ACHN (cell line): ENCODE results near the gene RPAP2.
"Not testable (repeated sequence)": the region's sequence is repeated elsewhere in the genome, so short reads cannot be mapped to it uniquely, and the experiment has no call there.

Experiments
- DNase-seq: peaks from one replicate; pipeline ENCODE4 v3.0.0-alpha.2; 2015
- in situ Hi-C: cut with HindIII; loops from 2 replicates; pipeline ENCODE4 v1.10.0; 2017; ENCODE audit warnings: low sequenced_read_pairs, low pct_ligation_motif_present, low pct_unique_long_range_greater_than_20kb

Gene RPAP2

GRCh38 chr1:92298573-92299476 lies at the start of gene RPAP2, which contains the start of gene GLMN:
Gene RPAP2, plus strand, starts transcription at chr1:92299059. Its CDS starts 15 bp downstream, at chr1:92299074.
Gene GLMN, minus strand, starts transcription at chr1:92298987. Its CDS starts 988 bp downstream, at chr1:92297999.
- DNase-seq: peak; percentile 83
- in situ Hi-C loops: no loop called here

DNA sequence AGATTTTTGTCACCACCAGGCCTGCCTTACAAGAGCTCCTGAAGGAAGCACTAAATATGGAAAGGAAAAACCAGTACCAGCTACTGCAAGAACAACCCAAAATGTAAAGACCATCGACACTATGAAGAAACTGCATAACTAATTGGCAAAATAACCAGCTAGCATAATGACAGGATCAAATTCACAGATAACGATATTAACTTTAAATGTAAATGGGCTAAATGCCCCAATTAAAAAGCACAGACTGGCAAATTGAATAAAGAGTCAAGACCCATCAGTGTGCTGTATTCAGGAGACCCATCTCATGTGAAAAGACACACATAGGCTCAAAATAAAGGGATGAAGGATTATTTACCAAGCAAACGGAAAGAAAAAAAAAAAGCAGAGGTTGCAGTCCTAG lies 44.1 kb upstream of the RPAP2 start:
- in situ Hi-C loops, DNase-seq: not testable (repeated sequence)

- in situ Hi-C loops: no loop called here
- no peak for DNase-seq
These were observed 39.5 kb upstream of the RPAP2 start for GRCh38 chr1:92259350-92259749.

DNA sequence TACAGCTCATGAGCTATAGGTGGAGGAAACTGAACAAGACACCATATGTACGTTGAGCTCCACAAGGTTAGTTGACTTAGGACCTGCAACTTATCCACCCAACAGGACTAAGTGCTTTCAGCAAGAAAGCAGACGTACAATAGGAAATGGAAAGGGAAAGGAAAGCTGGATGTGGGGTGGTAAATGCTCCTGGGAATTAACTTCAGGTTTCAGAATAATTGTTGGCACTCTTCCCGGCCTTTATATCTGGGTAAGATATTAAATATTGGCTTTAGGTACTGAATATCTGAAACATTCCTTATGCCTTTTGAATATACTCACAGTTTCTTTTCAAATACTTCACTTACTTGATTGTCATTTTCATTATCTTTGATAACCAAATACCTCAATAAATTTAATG lies 36.3 kb upstream of the RPAP2 start:
- DNase-seq: no peak
- in situ Hi-C loops: no loop called here

GRCh38 chr1:92273039-92273438 lies 25.8 kb upstream of the RPAP2 start:
- in situ Hi-C loops: no loop called here
- DNase-seq: no peak

DNA sequence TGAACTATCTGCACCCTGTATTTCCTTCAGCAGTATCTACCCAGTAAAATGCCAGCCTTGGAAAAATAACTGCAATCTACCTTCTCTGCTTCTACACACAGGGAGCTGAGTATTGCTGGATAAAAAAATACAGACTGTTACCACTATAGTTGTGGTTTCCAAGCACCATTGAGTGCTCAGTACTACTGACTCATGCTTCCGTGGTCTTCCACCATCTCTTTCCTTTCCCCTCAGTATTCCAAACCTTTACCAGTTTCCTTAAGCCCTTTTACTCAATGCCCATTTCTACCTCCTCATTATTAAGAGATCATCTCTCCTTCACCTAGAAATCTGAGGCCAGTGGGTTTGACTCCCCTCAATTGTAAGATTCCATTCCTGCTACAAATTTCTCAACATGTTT lies 23.9 kb upstream of the RPAP2 start:
- in situ Hi-C loops: no loop called here

DNA sequence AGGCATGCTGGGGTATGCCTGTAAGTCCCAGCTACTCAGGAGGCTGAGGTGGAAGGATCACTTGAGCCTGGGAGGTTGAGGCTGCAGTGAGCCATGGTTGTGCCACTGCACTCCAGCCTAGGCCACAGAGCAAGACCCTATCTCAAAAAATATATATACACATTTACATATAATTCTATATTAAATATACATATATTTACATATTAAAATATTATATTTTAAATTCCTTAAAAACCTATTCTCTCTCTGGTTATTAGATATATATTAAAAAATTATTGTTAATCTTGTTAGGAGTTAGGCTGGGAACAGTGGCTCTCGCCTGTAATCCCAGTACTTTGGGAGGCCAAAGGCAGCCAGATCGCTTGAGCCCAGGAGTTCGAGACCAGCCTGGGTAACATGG lies 22.8 kb upstream of the RPAP2 start:
- no peak for DNase-seq
- in situ Hi-C loops: no loop called here

More for the DNA sequence above, 23.9 kb upstream of the RPAP2 start:
- DNase-seq: peak; percentile 13

- no peak for DNase-seq
- in situ Hi-C loops: no loop called here
These were observed 21.6 kb upstream of the RPAP2 start for GRCh38 chr1:92277105-92277723.

- in situ Hi-C loops, DNase-seq: not testable (repeated sequence)
These were observed 19.1 kb upstream of the RPAP2 start for GRCh38 chr1:92279781-92280180.

- in situ Hi-C loops, DNase-seq: not testable (repeated sequence)
These were observed 17.4 kb upstream of the RPAP2 start for GRCh38 chr1:92281411-92281810.

- in situ Hi-C loops: no loop called here
- peak; percentile 53 for DNase-seq
These were observed 7.4 kb upstream of the RPAP2 start for GRCh38 chr1:92291372-92291999.

DNA sequence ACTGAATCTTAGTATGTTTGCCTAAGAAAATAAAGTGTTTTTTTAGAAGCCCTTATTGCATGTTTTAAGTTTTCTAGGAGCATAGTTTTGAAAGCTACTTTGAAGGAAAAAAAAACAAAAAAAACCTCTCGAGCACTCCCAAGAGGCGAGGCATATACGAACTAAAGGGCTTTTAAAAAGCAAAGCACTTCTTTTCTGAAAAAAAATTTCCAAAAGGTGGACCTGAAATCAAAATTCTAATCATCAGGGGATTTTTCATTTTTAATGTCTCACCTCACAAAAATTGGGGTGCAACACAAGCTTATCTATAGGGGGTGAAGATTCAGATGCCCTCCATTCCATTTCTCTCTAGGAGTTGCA lies 666 bp upstream of the RPAP2 start:
- no peak for DNase-seq
- in situ Hi-C loops: no loop called here

GRCh38 chr1:92299477-92300150 lies 755 bp downstream of the RPAP2 start:
- DNase-seq: no peak
- in situ Hi-C loops: no loop called here

GRCh38 chr1:92301021-92301420 lies 2.2 kb downstream of the RPAP2 start:
- in situ Hi-C loops: no loop called here
- no peak for DNase-seq

GRCh38 chr1:92306020-92306419 lies 7.2 kb downstream of the RPAP2 start:
- in situ Hi-C loops: no loop called here
- no peak for DNase-seq

DNA sequence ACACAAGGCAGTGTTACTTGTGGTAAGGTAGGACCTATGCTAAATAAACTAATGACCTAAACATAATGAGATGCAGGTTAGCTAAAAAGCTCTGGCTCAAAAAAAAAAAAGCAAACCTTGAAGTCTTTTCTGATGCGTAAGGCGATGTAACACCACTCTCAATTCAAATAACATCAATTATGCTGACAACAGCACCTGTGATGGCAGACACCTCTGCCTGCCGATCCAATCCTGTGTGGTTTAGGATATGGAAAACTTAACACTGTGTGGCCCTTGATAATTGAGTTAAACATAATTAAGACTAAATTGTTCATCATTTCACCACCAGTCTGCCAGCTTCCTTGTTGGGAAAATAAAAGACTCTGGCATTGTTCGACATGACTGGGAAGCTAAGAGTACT lies 9.1 kb downstream of the RPAP2 start:
- in situ Hi-C loops: no loop called here
- no peak for DNase-seq

- in situ Hi-C loops: no loop called here
- DNase-seq: peak; percentile 34
These were observed 11.3 kb downstream of the RPAP2 start for GRCh38 chr1:92310185-92310597.

DNA sequence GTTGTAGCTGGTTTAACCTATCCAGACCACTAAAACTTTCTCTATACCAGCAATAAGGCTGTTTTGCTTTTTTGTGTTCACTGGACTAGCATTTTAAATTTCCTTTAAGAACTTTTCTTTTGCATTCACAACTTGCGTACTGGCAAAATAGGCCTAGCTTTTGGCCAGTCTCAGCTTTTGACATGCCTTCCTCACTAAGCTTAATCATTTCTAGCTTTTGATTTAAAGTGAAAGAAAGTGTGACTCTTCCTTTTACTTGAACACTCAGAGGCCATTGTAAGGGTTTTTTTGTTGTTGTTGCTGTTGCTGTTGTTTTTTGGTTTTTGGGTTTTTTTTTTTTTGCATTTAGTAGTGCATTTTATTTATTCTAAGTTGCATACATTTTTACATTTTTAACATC lies 15.2 kb downstream of the RPAP2 start:
- no peak for DNase-seq
- in situ Hi-C loops: no loop called here
